Calu3 (cell line): Measurements from ENCODE around the gene CYB5R4. TPM values are rescaled to one million over a fixed set of nuclear protein-coding genes. Genes with fewer than 3 reads are reported as not detected.

Source experiments
- BruUV-seq: library from RNA; stranded (reverse); fragments of 400-500 nt; replicated peaks from 2 replicates; lab custom pipeline; 2021; lab: Mats Ljungman, UMichigan
- CTCF ChIA-PET: fragments of 300-600 bp; sonication (Branson Sonifier 250); formaldehyde crosslinking; loops from one replicate; lab custom pipeline; 2022; ENCODE audit warnings: antibody characterized with exemption; lab: Charles Lee
- DNase-seq: peaks from one replicate; pipeline ENCODE4 v3.0.0; 2022
- H3K27ac Mint-ChIP-seq: one replicate; pipeline ENCODE4 v1.8.0; 2022; ENCODE audit warnings: mixed read lengths; ENCODE audit not compliant: unreplicated experiment
- H3K27me3 Mint-ChIP-seq: one replicate; pipeline ENCODE4 v1.8.0; 2022; ENCODE audit warnings: mixed read lengths; ENCODE audit not compliant: unreplicated experiment
- H3K36me3 Mint-ChIP-seq: one replicate; pipeline ENCODE4 v1.8.0; 2022; ENCODE audit warnings: mild to moderate bottlenecking, moderate library complexity, mixed read lengths; ENCODE audit not compliant: insufficient read depth, unreplicated experiment
- H3K4me1 Mint-ChIP-seq: one replicate; pipeline ENCODE4 v1.8.0; 2022; ENCODE audit warnings: mild to moderate bottlenecking, low read depth, mixed read lengths; ENCODE audit not compliant: unreplicated experiment
- H3K4me3 Mint-ChIP-seq: one replicate; pipeline ENCODE4 v1.8.0; 2022; ENCODE audit warnings: mild to moderate bottlenecking, low read depth, moderate library complexity, mixed read lengths; ENCODE audit not compliant: unreplicated experiment
- H3K9me3 Mint-ChIP-seq: one replicate; pipeline ENCODE4 v1.8.0; 2022; ENCODE audit warnings: low read depth, mixed read lengths; ENCODE audit not compliant: unreplicated experiment
- CTCF ChIP-seq: fragments of 200-600 bp; IDR thresholded peaks from one replicate; pipeline ENCODE4 v1.8.0; 2022; ENCODE audit warnings: antibody characterized with exemption; ENCODE audit not compliant: unreplicated experiment
- intact Hi-C: fragments of 100-400 bp; cut with micrococcal nuclease; formaldehyde crosslinking; loops from one replicate; pipeline ENCODE4 v1.10.0; 2022; ENCODE audit not compliant: unreplicated experiment
- total RNA-seq: library from RNA; stranded (reverse); gene quantifications from 2 replicates; pipeline ENCODE4 v1.2.3, GENCODE V29; 2022

CYB5R4 gene
- total RNA-seq, 1 experiment from 2014 or later = 28.3 TPM

- no peaks in the 10 kb centered on the region for H3K9me3 Mint-ChIP-seq
- intact Hi-C loops = no loop called here
- BruUV-seq = no TSS peak
These were observed 11.2 kb downstream of the CYB5R4 start for GRCh38 chr6:83870649-83871048.

GRCh38 chr6:83872386-83873118 lies 13.1 kb downstream of the CYB5R4 start:
- H3K9me3 Mint-ChIP-seq = no peaks in the 10 kb centered on the region
- H3K36me3 Mint-ChIP-seq = peaks cover 6% of the 10 kb centered on the region
- peaks cover 10% of the 10 kb centered on the region for H3K4me1 Mint-ChIP-seq
- DNase-seq = no peak
- no peaks in the 10 kb centered on the region for H3K27me3 Mint-ChIP-seq
- BruUV-seq = no TSS peak
- CTCF ChIA-PET = no interaction called here
- H3K27ac Mint-ChIP-seq = no peak overlapping the region
- H3K4me3 Mint-ChIP-seq = no peak overlapping the region
- no peak for TF ChIP-seq CTCF
- intact Hi-C loops = no loop called here

More at GRCh38 chr6:83870649-83871048, 11.2 kb downstream of the CYB5R4 start:
- H3K36me3 Mint-ChIP-seq = peaks cover 12% of the 10 kb centered on the region
- TF ChIP-seq CTCF = no peak
- H3K4me3 Mint-ChIP-seq = no peak overlapping the region
- H3K27ac Mint-ChIP-seq = no peak overlapping the region
- CTCF ChIA-PET = no interaction called here
- no peak for DNase-seq
- peaks cover 20% of the 10 kb centered on the region for H3K4me1 Mint-ChIP-seq
- H3K27me3 Mint-ChIP-seq = no peaks in the 10 kb centered on the region

GRCh38 chr6:83873869-83874268 lies 14.4 kb downstream of the CYB5R4 start:
- CTCF ChIA-PET = no interaction called here

GRCh38 chr6:83875843-83876242 lies 16.4 kb downstream of the CYB5R4 start:
- no peaks in the 10 kb centered on the region for H3K36me3 Mint-ChIP-seq
- no peak for TF ChIP-seq CTCF
- no peaks in the 10 kb centered on the region for H3K9me3 Mint-ChIP-seq
- H3K27me3 Mint-ChIP-seq = no peaks in the 10 kb centered on the region
- no peaks in the 10 kb centered on the region for H3K4me1 Mint-ChIP-seq
- no peak overlapping the region for H3K4me3 Mint-ChIP-seq
- no peak for DNase-seq
- no peak overlapping the region for H3K27ac Mint-ChIP-seq
- CTCF ChIA-PET = no interaction called here
- intact Hi-C loops = no loop called here
- BruUV-seq = no TSS peak

More at GRCh38 chr6:83873869-83874268, 14.4 kb downstream of the CYB5R4 start:
- Mint-ChIP-seq H3K27ac (no peak overlapping the region), H3K4me1 (peaks cover under 1% of the 10 kb centered on the region), H3K4me3 (no peak overlapping the region), H3K9me3 (no peaks in the 10 kb centered on the region), H3K27me3 (no peaks in the 10 kb centered on the region), H3K36me3 (no peaks in the 10 kb centered on the region)
- intact Hi-C loops = no loop called here
- BruUV-seq = no TSS peak
- no peak for DNase-seq
- TF ChIP-seq CTCF = no peak
